NB4 (cell line): ENCODE data around the gene SIN3A.

Experiments used
- MAX ChIP-seq: IDR thresholded peaks from 2 replicates; pipeline ENCODE4 v1.6.1; 2011; ENCODE audit warnings: low read depth, low read length
- MYC ChIP-seq: IDR thresholded peaks from 2 replicates; pipeline ENCODE4 v1.6.1; 2011; ENCODE audit warnings: low read depth, low read length
- POLR2A ChIP-seq: IDR thresholded peaks from 2 replicates; pipeline ENCODE4 v1.6.1; 2011; ENCODE audit warnings: mild to moderate bottlenecking; ENCODE audit not compliant: insufficient read length; ENCODE audit errors: extremely low read depth
- TF ChIP-seq, protein P1 (sequence below): IDR thresholded peaks from one replicate; pipeline ENCODE4 v1.5.1; 2012; ENCODE audit warnings: low read depth, low read length

DNA sequence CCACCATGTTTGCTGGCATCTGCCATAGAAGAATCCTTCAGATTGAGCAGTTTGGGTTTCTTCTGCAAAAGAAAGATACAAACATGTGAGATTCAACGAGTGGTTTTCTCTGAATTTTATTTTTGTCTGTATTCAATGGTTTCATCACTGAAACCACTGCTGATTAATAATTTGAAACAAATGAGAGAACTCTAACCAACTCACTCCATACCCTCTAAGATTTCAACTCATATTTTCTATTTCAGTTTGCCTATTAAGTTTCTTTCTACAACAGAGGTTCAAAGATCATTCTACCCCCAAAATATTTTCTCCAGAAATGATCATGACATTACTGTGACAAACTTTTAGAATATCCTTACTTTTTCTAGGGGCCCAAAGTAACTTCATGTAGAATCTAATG lies 44.4 kb downstream of the SIN3A start:
- TF ChIP-seq, protein P1, sequence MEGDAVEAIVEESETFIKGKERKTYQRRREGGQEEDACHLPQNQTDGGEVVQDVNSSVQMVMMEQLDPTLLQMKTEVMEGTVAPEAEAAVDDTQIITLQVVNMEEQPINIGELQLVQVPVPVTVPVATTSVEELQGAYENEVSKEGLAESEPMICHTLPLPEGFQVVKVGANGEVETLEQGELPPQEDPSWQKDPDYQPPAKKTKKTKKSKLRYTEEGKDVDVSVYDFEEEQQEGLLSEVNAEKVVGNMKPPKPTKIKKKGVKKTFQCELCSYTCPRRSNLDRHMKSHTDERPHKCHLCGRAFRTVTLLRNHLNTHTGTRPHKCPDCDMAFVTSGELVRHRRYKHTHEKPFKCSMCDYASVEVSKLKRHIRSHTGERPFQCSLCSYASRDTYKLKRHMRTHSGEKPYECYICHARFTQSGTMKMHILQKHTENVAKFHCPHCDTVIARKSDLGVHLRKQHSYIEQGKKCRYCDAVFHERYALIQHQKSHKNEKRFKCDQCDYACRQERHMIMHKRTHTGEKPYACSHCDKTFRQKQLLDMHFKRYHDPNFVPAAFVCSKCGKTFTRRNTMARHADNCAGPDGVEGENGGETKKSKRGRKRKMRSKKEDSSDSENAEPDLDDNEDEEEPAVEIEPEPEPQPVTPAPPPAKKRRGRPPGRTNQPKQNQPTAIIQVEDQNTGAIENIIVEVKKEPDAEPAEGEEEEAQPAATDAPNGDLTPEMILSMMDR, result no peak
- TF ChIP-seq POLR2A (no peak), MYC (no peak), MAX (no peak)
